Smooth muscle cell (in vitro differentiated cells): ENCODE data around the gene MAGEB4. TPM values are rescaled to one million over a fixed set of nuclear protein-coding genes. Genes with fewer than 3 reads are reported as not detected.

Source experiments
- DNase-seq: peaks from one replicate; lab custom pipeline; 2025; ENCODE audit not compliant: unreplicated experiment; lab: John Stamatoyannopoulos, UW
- H2AFZ ChIP-seq: fragments of 200-600 bp; sonication (generic); 2 replicates; pipeline ENCODE4 v1.6.0; 2016; ENCODE audit warnings: antibody characterized with exemption, low read depth, mild to moderate bottlenecking
- H3F3A ChIP-seq: fragments of 200-600 bp; sonication (generic); 2 replicates; pipeline ENCODE4 v1.6.0; 2017; ENCODE audit warnings: antibody characterized with exemption, low read depth
- H3K27ac ChIP-seq: fragments of 200-600 bp; sonication (generic); 2 replicates; pipeline ENCODE4 v1.5.1; 2016; ENCODE audit warnings: low read depth, mild to moderate bottlenecking
- H3K27me3 ChIP-seq: fragments of 200-600 bp; sonication (generic); 2 replicates; pipeline ENCODE4 v1.6.1; 2016; ENCODE audit warnings: low read depth, mild to moderate bottlenecking
- H3K36me3 ChIP-seq: fragments of 200-600 bp; sonication (generic); 2 replicates; pipeline ENCODE4 v1.5.1; 2016; ENCODE audit warnings: low read depth
- H3K4me1 ChIP-seq: fragments of 200-600 bp; sonication (generic); 2 replicates; pipeline ENCODE4 v1.5.1; 2016; ENCODE audit warnings: low read depth
- H3K4me2 ChIP-seq: fragments of 200-600 bp; sonication (generic); 2 replicates; pipeline ENCODE4 v1.6.0; 2016; ENCODE audit warnings: mild to moderate bottlenecking
- H3K4me3 ChIP-seq: fragments of 200-600 bp; sonication (generic); 2 replicates; pipeline ENCODE4 v1.5.1; 2016; ENCODE audit warnings: mild to moderate bottlenecking
- H3K79me2 ChIP-seq: fragments of 200-600 bp; sonication (generic); 2 replicates; pipeline ENCODE4 v1.6.0; 2016; ENCODE audit warnings: low read depth, mild to moderate bottlenecking
- H3K9ac ChIP-seq: fragments of 200-600 bp; sonication (generic); 2 replicates; pipeline ENCODE4 v1.6.0; 2016; ENCODE audit warnings: low read depth
- H3K9me3 ChIP-seq: fragments of 200-600 bp; sonication (generic); replicated peaks from 2 replicates; pipeline ENCODE4 v1.5.1; 2016; ENCODE audit warnings: low read depth
- H4K20me1 ChIP-seq: fragments of 200-600 bp; sonication (generic); 2 replicates; pipeline ENCODE4 v1.6.0; 2016; ENCODE audit warnings: low read depth
- CTCF ChIP-seq: fragments of 200-600 bp; sonication (generic); IDR thresholded peaks from 2 replicates; pipeline ENCODE4 v1.5.1; 2017; ENCODE audit warnings: borderline replicate concordance, mild to moderate bottlenecking, antibody characterized with exemption; ENCODE audit not compliant: insufficient read depth, poor library complexity, severe bottlenecking
- WGBS: methylation state at CpG from one replicate; pipeline ENCODE4 v1.1.7; 2016; ENCODE audit warnings: low lambda C conversion rate; 5-methylcytosine and 5-hydroxymethylcytosine counted together
- polyA plus RNA-seq: library from polyadenylated mRNA; unstranded; fragments of >200 nt; fragmentation: Nextera tagmentation; extraction: Ambion mirVana; gene quantifications from 2 replicates; pipeline ENCODE4 v1.2.1, GENCODE V29; 2016
- total RNA-seq: library from RNA; depleted of rRNA; stranded (reverse); fragments of >200 nt; gene quantifications from 2 replicates; pipeline ENCODE4 v1.2.3, GENCODE V29; 2014

MAGEB4 gene
- total and polyA plus RNA-seq, 2 experiments from 2014 or later = 0.36 TPM; not detected in 1

- H2AFZ ChIP-seq = no peak overlapping the region
- no peak overlapping the region for H3K27ac ChIP-seq
- no peak for DNase-seq
- no peaks in the 10 kb centered on the region for H3K79me2 ChIP-seq
- no peaks in the 10 kb centered on the region for H3F3A ChIP-seq
- no peaks in the 10 kb centered on the region for H3K9me3 ChIP-seq
- H3K4me3 ChIP-seq = no peak overlapping the region
- no peak overlapping the region for H3K9ac ChIP-seq
- no peaks in the 10 kb centered on the region for H3K36me3 ChIP-seq
- TF ChIP-seq CTCF = no peak
- 38% methylated on average over 2 of the region's 2 CpGs for WGBS
- no peaks in the 10 kb centered on the region for H4K20me1 ChIP-seq
- H3K27me3 ChIP-seq = no peaks in the 10 kb centered on the region
- H3K4me1 ChIP-seq = no peaks in the 10 kb centered on the region
- no peak overlapping the region for H3K4me2 ChIP-seq
These were observed 17.3 kb upstream of the MAGEB4 start for GRCh38 chrX:30224536-30224935.

GRCh38 chrX:30228526-30228925 lies 13.3 kb upstream of the MAGEB4 start:
- 71% methylated on average over 1 of the region's 1 CpG for WGBS
- Histone ChIP-seq H3F3A (no peaks in the 10 kb centered on the region), H3K4me3 (no peak overlapping the region), H3K9ac (no peak overlapping the region), H3K9me3 (no peaks in the 10 kb centered on the region), H3K27ac (no peak overlapping the region), H4K20me1 (no peaks in the 10 kb centered on the region), H3K36me3 (no peaks in the 10 kb centered on the region), H3K27me3 (no peaks in the 10 kb centered on the region), H3K4me1 (no peaks in the 10 kb centered on the region), H3K4me2 (no peak overlapping the region), H2AFZ (no peak overlapping the region), H3K79me2 (no peaks in the 10 kb centered on the region)
- DNase-seq = no peak
- no peak for TF ChIP-seq CTCF

- no peak within 1 kb of the TSS for H3K4me2 ChIP-seq
- no peaks in the 10 kb centered on the region for H3K4me1 ChIP-seq
- no peaks in the 10 kb centered on the region for H4K20me1 ChIP-seq
- 78% methylated on average over 4 of the region's 4 CpGs for WGBS
- H3K4me3 ChIP-seq = no peak within 1 kb of the TSS
- DNase-seq = no peak
- TF ChIP-seq CTCF = no peak
- no peaks in the 10 kb centered on the region for H3K27me3 ChIP-seq
- no peaks in the 10 kb centered on the region for H3F3A ChIP-seq
- no peak within 1 kb of the TSS for H3K27ac ChIP-seq
- no peaks in the 10 kb centered on the region for H3K36me3 ChIP-seq
- H3K79me2 ChIP-seq = no peaks in the 10 kb centered on the region
- no peak within 1 kb of the TSS for H3K9ac ChIP-seq
- no peak within 1 kb of the TSS for H2AFZ ChIP-seq
- H3K9me3 ChIP-seq = no peaks in the 10 kb centered on the region
These were observed 11.4 kb upstream of the MAGEB4 start, which contains the start of gene MAGEB3 for GRCh38 chrX:30230395-30230794. TSS of gene MAGEB3 (plus strand) at chrX:30230657. CDS start at chrX:30235925, 5,268 bp downstream.

GRCh38 chrX:30246769-30247489 lies 5.1 kb downstream of the MAGEB4 start, which contains the start of gene MAGEB1:
TSS of gene MAGEB1 (plus strand) at chrX:30247146. CDS start at chrX:30250494, 3,348 bp downstream.
- DNase-seq = no peak
- Histone ChIP-seq H3K4me2 (no peak within 1 kb of the TSS), H3K79me2 (no peaks in the 10 kb centered on the region), H3K4me1 (no peaks in the 10 kb centered on the region), H2AFZ (no peak within 1 kb of the TSS), H4K20me1 (no peaks in the 10 kb centered on the region), H3K9ac (no peak within 1 kb of the TSS), H3K27me3 (no peaks in the 10 kb centered on the region), H3K27ac (no peak within 1 kb of the TSS), H3K9me3 (no peaks in the 10 kb centered on the region), H3F3A (no peaks in the 10 kb centered on the region), H3K36me3 (no peaks in the 10 kb centered on the region), H3K4me3 (no peak within 1 kb of the TSS)
- 89% methylated on average over 37 of the region's 38 CpGs for WGBS
- TF ChIP-seq CTCF = no peak
